ENCODE data around the gene ITGB2.

ITGB2 gene

GRCh38 chr21:44907966-44908895 is 12.5 kb downstream of the ITGB2 start:
- peak; percentile 45 for DNase-seq

GRCh38 chr21:44907225-44907965 is 13.3 kb downstream of the ITGB2 start:
- DNase-seq, result no peak

- DNase-seq, result no peak
Observed at GRCh38 chr21:44905728-44906090, 15.0 kb downstream of the ITGB2 start.

- no peak for DNase-seq
Observed at GRCh38 chr21:44905016-44905727, 15.5 kb downstream of the ITGB2 start.

GRCh38 chr21:44904141-44904923 is 16.4 kb downstream of the ITGB2 start:
- DNase-seq, result no peak

GRCh38 chr21:44903689-44904088 is 17.0 kb downstream of the ITGB2 start:
- no peak for DNase-seq

- no peak for DNase-seq
Observed at GRCh38 chr21:44903050-44903685, 17.5 kb downstream of the ITGB2 start.

- DNase-seq, result no peak
Observed at GRCh38 chr21:44902268-44903049, 18.2 kb downstream of the ITGB2 start.

GRCh38 chr21:44901391-44902074 is 19.2 kb downstream of the ITGB2 start:
- no peak for DNase-seq

GRCh38 chr21:44900559-44901251 is 20.0 kb downstream of the ITGB2 start:
- no peak for DNase-seq

- DNase-seq, result no peak
Observed at GRCh38 chr21:44899768-44900558, 20.7 kb downstream of the ITGB2 start.

GRCh38 chr21:44898851-44899767 is 21.6 kb downstream of the ITGB2 start:
- DNase-seq, result no peak

GRCh38 chr21:44898011-44898488 is 22.6 kb downstream of the ITGB2 start:
- no peak for DNase-seq

- no peak for DNase-seq
Observed at GRCh38 chr21:44897326-44898010, 23.2 kb downstream of the ITGB2 start.

GRCh38 chr21:44896561-44897286 is 24.0 kb downstream of the ITGB2 start:
- no peak for DNase-seq

GRCh38 chr21:44895859-44896258 is 24.8 kb downstream of the ITGB2 start:
- DNase-seq, result no peak
